HG02943 (cell line): Measurements from ENCODE around the gene SLC6A9.
A peak's percentile ranks its signal among the peaks of the same experiment; 100 is the strongest.

Source experiments
- ATAC-seq: cut with Tn5 transposase; IDR thresholded peaks from one replicate; pipeline ENCODE4 v1.9.1; 2021; ENCODE audit warnings: mild to moderate bottlenecking, low read depth, moderate library complexity; ENCODE audit not compliant: unreplicated experiment

SLC6A9 gene

GRCh38 chr1:44012404-44012803 is 18.9 kb downstream of the SLC6A9 start:
- ATAC-seq = no peak

- no peak for ATAC-seq
Measured at GRCh38 chr1:44010935-44011471, 20.3 kb downstream of the SLC6A9 start.

- no peak for ATAC-seq
Measured at GRCh38 chr1:44008259-44008658, 23.0 kb downstream of the SLC6A9 start.

- ATAC-seq = no peak
Measured at GRCh38 chr1:44002606-44003157, 28.6 kb downstream of the SLC6A9 start.

- no peak for ATAC-seq
Measured at GRCh38 chr1:44002165-44002564, 29.1 kb downstream of the SLC6A9 start.

GRCh38 chr1:44000122-44000665 is 31.1 kb downstream of the SLC6A9 start:
- ATAC-seq = no peak

- no peak for ATAC-seq
Measured at GRCh38 chr1:43999455-43999854, 31.8 kb downstream of the SLC6A9 start.

GRCh38 chr1:43998000-43998378 is 33.3 kb downstream of the SLC6A9 start:
- ATAC-seq = no peak

- no peak for ATAC-seq
Measured at GRCh38 chr1:43997295-43997999, 33.8 kb downstream of the SLC6A9 start.

- no peak for ATAC-seq
Measured at GRCh38 chr1:43996733-43997115, 34.5 kb downstream of the SLC6A9 start.

GRCh38 chr1:43995984-43996732 is 35.1 kb downstream of the SLC6A9 start:
- ATAC-seq = no peak

GRCh38 chr1:43994794-43995790 is 36.2 kb downstream of the SLC6A9 start:
- ATAC-seq = no peak

- no peak for ATAC-seq
Measured at GRCh38 chr1:43994071-43994470, 37.2 kb downstream of the SLC6A9 start.

- ATAC-seq = no peak
Measured at GRCh38 chr1:43993206-43993914, 37.9 kb downstream of the SLC6A9 start.

- no peak for ATAC-seq
Measured at GRCh38 chr1:43992232-43992995, 38.8 kb downstream of the SLC6A9 start.

GRCh38 chr1:43991476-43992231 is 39.6 kb downstream of the SLC6A9 start, which contains the start of gene CCDC24:
Gene CCDC24, plus strand, starts transcription at chr1:43991599. Its CDS starts 280 bp downstream, at chr1:43991879.
- peak; percentile 61 for ATAC-seq

- ATAC-seq = no peak
Measured at GRCh38 chr1:43991200-43991475, 40.1 kb downstream of the SLC6A9 start.
